PFSK-1 (cell line): ENCODE results near the gene LGALS9.

Source experiments
- FOXP2 ChIP-seq: optimal IDR thresholded peaks from 2 replicates; pipeline ENCODE3; 2011; ENCODE audit warnings: borderline replicate concordance, control low read depth, inconsistent platforms; ENCODE audit not compliant: insufficient read depth; ENCODE audit errors: extremely low read length, extremely low read depth
- POLR2AphosphoS5 ChIP-seq: IDR thresholded peaks from 2 replicates; pipeline ENCODE4 v1.6.1; 2012; ENCODE audit warnings: low read depth, mild to moderate bottlenecking, control low read depth, low read length, moderate library complexity
- SIN3A ChIP-seq: IDR thresholded peaks from 2 replicates; pipeline ENCODE4 v1.6.1; 2012; ENCODE audit warnings: mild to moderate bottlenecking, low read length, moderate library complexity, borderline replicate concordance; ENCODE audit not compliant: insufficient read depth
- TAF1 ChIP-seq: IDR thresholded peaks from 2 replicates; pipeline ENCODE4 v1.6.1; 2012; ENCODE audit warnings: low read length, control low read depth, borderline replicate concordance; ENCODE audit not compliant: insufficient read depth
- TF ChIP-seq, protein P1 (sequence below), 2 experiments: IDR thresholded peaks; 2 replicates each; pipeline versions ENCODE4 v1.6.1 to v1.8.0; 2011 to 2012; ENCODE audit warnings: low read depth in 2 of 2, low read length in 2 of 2, control low read depth in 1 of 2, inconsistent platforms in 1 of 2, mild to moderate bottlenecking in 1 of 2, moderate library complexity in 1 of 2; ENCODE audit not compliant: insufficient read depth in 1 of 2

LGALS9 gene

GRCh38 chr17:27623614-27624013 lies 7.4 kb upstream of the LGALS9 start:
- TF ChIP-seq SIN3A (no peak), POLR2AphosphoS5 (no peak), TAF1 (no peak), FOXP2 (no peak)
- TF ChIP-seq, protein P1, sequence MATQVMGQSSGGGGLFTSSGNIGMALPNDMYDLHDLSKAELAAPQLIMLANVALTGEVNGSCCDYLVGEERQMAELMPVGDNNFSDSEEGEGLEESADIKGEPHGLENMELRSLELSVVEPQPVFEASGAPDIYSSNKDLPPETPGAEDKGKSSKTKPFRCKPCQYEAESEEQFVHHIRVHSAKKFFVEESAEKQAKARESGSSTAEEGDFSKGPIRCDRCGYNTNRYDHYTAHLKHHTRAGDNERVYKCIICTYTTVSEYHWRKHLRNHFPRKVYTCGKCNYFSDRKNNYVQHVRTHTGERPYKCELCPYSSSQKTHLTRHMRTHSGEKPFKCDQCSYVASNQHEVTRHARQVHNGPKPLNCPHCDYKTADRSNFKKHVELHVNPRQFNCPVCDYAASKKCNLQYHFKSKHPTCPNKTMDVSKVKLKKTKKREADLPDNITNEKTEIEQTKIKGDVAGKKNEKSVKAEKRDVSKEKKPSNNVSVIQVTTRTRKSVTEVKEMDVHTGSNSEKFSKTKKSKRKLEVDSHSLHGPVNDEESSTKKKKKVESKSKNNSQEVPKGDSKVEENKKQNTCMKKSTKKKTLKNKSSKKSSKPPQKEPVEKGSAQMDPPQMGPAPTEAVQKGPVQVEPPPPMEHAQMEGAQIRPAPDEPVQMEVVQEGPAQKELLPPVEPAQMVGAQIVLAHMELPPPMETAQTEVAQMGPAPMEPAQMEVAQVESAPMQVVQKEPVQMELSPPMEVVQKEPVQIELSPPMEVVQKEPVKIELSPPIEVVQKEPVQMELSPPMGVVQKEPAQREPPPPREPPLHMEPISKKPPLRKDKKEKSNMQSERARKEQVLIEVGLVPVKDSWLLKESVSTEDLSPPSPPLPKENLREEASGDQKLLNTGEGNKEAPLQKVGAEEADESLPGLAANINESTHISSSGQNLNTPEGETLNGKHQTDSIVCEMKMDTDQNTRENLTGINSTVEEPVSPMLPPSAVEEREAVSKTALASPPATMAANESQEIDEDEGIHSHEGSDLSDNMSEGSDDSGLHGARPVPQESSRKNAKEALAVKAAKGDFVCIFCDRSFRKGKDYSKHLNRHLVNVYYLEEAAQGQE (IDR thresholded peaks at IDR 0.05; ENCODE audit: insufficient read depth in 1 of 2, low read depth in 2 of 2, low read length in 2 of 2) = no peak

DNA sequence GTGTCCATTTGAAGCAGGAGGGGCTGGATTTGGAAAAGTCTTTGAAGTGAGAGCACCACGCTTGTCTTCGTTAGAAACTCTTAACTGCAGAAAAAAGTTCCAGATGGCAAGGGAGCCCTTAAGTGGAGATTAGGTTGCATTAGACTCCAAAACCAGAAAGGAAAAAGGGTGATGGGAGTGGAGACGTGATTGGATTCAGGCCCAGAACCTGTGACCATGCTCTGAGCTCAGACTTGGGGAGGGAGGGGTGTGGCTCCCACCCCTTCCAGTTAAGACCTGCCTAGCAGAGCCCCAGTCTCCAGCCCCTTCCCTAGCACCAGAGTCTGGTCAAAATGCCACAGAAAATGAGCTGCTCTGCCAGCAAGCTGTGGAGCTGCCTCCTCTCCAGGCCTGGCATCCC lies 6.4 kb upstream of the LGALS9 start:
- TF ChIP-seq TAF1 (no peak), POLR2AphosphoS5 (no peak), SIN3A (no peak), FOXP2 (no peak)
- TF ChIP-seq, protein P1 (IDR thresholded peaks at IDR 0.05; ENCODE audit: insufficient read depth in 1 of 2, low read depth in 2 of 2, low read length in 2 of 2) = no peak

DNA sequence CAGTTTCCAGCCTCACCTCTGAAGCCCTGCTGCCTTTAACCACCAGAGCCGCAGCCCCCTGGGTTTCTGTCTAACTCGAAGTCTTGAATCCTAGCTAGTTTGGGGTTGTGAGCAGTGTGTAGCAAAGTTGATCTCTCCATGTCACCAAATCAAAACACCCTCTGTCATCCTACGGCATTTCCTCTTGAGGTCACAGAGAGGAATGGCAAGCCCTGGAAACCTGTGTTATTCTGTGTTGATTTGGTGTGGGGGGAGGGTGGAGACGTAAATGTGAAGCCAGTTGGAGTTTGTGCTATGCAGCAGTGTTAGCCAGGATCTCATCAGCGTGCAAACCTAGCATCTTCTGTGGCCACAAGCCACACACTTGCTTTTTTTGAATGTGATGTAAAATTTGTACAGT lies 5.1 kb upstream of the LGALS9 start:
- TF ChIP-seq FOXP2 (no peak), TAF1 (no peak), POLR2AphosphoS5 (no peak), SIN3A (no peak)
- TF ChIP-seq, protein P1 (IDR thresholded peaks at IDR 0.05; ENCODE audit: insufficient read depth in 1 of 2, low read depth in 2 of 2, low read length in 2 of 2) = no peak

DNA sequence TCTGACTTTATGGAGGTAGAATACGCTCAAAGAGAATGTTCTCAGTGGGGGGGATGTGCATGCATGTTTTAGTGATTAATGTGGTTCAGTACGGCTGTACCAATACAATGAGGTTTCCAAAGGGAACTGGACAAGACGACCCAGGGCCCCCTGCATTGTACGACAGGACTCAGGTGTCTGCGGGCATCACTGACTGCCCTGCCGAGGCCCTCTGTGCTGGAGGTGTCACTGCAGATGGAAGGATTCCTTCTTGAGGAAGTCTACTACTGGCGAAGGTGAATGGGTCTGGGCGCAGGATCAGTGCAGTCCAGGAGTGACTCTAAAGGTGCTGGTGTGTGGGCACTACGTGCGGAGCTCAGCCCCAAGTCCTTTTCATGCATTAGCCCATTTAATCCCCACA lies 3.5 kb upstream of the LGALS9 start:
- TF ChIP-seq SIN3A (no peak), FOXP2 (no peak), POLR2AphosphoS5 (no peak), TAF1 (no peak)
- TF ChIP-seq, protein P1 (IDR thresholded peaks at IDR 0.05; ENCODE audit: insufficient read depth in 1 of 2, low read depth in 2 of 2, low read length in 2 of 2) = no peak

- TF ChIP-seq POLR2AphosphoS5 = no peak
- TF ChIP-seq, protein P1 (IDR thresholded peaks at IDR 0.05; ENCODE audit: insufficient read depth in 1 of 2, low read depth in 2 of 2, low read length in 2 of 2) = no peak
- no peak for TF ChIP-seq FOXP2
- no peak for TF ChIP-seq TAF1
- TF ChIP-seq SIN3A = no peak
Measured at GRCh38 chr17:27628376-27628775, 2.6 kb upstream of the LGALS9 start.
